AG04449 (cell line): Measurements from ENCODE around the gene SLC37A4.

Experiments
- CTCF ChIA-PET: fragments of 350-600 bp; formaldehyde crosslinking; extraction: SDS; loops from one replicate; lab custom pipeline; 2021; ENCODE audit warnings: antibody characterized with exemption; lab: Yijun Ruan, JAX
- POLR2A ChIA-PET: fragments of 400-600, 350-600 bp; formaldehyde crosslinking; extraction: SDS; loops from one replicate; lab custom pipeline; 2020; ENCODE audit warnings: antibody characterized with exemption, inconsistent platforms; lab: Yijun Ruan, JAX
- DNase-seq: peaks from one replicate; pipeline ENCODE4 v3.0.0-alpha.2; 2010; ENCODE audit warnings: low read depth, low spot score
- H3K4me3 ChIP-seq: 2 replicates; pipeline ENCODE4 v1.5.1; 2011; ENCODE audit warnings: low read depth, mild to moderate bottlenecking, control low read depth, low read length
- TF ChIP-seq, protein P1 (sequence below): IDR thresholded peaks from one replicate; pipeline ENCODE4 v1.5.1; 2011; ENCODE audit warnings: mild to moderate bottlenecking, moderate library complexity, low read length, control low read depth, inconsistent platforms; ENCODE audit not compliant: insufficient read depth; ENCODE audit errors: missing control alignments

The SLC37A4 gene

DNA sequence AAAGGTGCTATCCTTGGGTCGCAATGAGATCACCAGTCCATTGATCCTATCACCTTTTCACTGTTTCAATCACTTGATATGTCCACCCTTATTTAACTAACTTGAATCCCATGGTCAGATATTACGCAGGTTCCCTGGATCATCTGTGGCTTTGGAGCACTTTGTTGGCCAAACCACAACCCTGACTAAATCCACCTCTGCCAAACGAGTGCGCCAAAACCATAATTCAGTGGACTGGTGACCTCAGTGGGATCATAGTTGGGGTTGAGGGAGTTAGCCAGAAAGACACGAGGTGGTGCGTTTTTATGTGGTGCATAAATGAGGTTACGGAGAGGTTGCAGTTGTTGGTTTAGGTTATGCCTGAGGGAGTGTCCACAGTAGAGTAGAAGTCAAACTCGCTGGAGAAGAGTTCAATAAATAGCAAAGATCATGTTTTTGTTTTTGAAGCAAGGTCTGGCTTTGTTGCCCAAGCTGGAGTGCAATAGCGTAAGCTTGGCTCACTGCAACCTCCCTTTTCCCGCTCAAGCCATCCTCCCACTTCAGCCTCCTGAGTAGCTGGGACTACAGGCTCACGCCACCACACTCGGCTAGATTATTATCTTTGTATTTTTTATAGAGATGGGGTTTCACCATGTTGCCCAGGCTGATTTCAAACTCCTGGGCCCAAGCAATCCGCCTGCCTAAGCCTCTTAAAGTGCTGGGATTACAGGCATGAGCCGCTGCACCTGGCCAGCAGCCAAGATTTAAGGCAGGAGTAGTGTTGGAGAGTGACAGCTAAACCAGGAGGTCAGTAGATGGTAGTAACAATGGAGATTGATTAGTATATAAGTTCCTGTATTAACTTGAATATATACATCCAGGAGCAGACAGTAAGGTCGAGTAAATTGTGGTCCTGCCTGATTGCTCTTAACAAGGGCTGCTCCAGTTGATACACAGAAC is 54.6 kb downstream of the SLC37A4 start:
- DNase-seq: no peak
- H3K4me3 ChIP-seq: no peak overlapping the region
- CTCF ChIA-PET: no interaction called here
- POLR2A ChIA-PET: no interaction called here
- TF ChIP-seq, protein P1, sequence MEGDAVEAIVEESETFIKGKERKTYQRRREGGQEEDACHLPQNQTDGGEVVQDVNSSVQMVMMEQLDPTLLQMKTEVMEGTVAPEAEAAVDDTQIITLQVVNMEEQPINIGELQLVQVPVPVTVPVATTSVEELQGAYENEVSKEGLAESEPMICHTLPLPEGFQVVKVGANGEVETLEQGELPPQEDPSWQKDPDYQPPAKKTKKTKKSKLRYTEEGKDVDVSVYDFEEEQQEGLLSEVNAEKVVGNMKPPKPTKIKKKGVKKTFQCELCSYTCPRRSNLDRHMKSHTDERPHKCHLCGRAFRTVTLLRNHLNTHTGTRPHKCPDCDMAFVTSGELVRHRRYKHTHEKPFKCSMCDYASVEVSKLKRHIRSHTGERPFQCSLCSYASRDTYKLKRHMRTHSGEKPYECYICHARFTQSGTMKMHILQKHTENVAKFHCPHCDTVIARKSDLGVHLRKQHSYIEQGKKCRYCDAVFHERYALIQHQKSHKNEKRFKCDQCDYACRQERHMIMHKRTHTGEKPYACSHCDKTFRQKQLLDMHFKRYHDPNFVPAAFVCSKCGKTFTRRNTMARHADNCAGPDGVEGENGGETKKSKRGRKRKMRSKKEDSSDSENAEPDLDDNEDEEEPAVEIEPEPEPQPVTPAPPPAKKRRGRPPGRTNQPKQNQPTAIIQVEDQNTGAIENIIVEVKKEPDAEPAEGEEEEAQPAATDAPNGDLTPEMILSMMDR: no peak
